Vagina (tissue), 2 donors: Measurements from ENCODE around the gene CREBBP.

Source experiments
- POLR2A ChIP-seq, 2 donors: fragments of 450-650 bp; IDR thresholded peaks; one replicate each; pipeline ENCODE4 v1.6.1; 2017; ENCODE audit warnings: antibody characterized with exemption in 2 of 2, mild to moderate bottlenecking in 2 of 2, moderate library complexity in 2 of 2
- POLR2AphosphoS5 ChIP-seq, 2 donors: sonication (generic); formaldehyde crosslinking; IDR thresholded peaks; one replicate each; pipeline ENCODE4 v1.9.0; 2017; ENCODE audit warnings: antibody characterized with exemption in 2 of 2, mild to moderate bottlenecking in 2 of 2, low read depth in 1 of 2; ENCODE audit not compliant: insufficient read depth in 1 of 2

GRCh38 chr16:3690980-3691720, 189.4 kb downstream of the CREBBP start:
- TF ChIP-seq POLR2A (IDR thresholded peaks at IDR 0.05) (no peak), POLR2AphosphoS5 (IDR thresholded peaks at IDR 0.05; ENCODE audit: insufficient read depth in 1 of 2, low read depth in 1 of 2) (no peak)
